ENCODE results near the gene COX19.

The COX19 gene

DNA sequence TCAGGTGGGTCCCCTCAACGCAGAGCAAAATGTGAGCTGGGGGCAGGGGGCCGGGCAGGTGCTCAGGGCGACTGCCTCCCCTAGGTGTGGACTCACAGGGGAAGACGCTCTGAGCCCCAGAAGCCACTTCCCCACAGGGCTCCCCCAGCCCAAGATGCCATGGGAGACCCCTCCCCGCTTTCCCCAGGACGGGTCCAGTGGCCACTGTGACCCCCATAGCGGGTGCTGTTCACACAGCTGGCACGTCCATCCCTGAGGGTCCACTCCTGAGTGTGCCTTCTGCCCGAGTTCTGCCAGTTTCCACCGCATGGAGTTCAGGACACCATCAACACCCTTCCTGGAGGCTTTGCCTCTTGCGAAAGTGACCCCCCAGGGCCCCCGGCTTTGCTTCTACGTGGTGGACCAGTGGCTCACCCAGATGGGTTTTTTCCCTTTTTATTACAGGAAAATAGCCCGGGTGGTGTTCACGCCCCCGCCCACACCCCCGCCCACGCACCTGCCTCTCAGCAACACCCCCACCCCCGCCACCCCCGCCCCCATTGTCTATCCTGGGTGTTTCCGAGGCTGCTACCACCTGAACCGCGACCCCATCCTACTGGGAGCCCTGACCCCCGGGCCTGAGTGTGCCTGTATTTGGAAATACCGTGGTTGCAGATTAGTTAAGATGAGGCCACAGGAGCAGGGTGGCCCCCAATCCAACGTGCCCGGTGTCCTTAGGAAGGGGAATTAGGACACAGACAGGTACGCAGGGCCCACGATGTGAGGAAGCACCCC, 52.8 kb downstream of the COX19 start:
- DNase-seq = no peak

DNA sequence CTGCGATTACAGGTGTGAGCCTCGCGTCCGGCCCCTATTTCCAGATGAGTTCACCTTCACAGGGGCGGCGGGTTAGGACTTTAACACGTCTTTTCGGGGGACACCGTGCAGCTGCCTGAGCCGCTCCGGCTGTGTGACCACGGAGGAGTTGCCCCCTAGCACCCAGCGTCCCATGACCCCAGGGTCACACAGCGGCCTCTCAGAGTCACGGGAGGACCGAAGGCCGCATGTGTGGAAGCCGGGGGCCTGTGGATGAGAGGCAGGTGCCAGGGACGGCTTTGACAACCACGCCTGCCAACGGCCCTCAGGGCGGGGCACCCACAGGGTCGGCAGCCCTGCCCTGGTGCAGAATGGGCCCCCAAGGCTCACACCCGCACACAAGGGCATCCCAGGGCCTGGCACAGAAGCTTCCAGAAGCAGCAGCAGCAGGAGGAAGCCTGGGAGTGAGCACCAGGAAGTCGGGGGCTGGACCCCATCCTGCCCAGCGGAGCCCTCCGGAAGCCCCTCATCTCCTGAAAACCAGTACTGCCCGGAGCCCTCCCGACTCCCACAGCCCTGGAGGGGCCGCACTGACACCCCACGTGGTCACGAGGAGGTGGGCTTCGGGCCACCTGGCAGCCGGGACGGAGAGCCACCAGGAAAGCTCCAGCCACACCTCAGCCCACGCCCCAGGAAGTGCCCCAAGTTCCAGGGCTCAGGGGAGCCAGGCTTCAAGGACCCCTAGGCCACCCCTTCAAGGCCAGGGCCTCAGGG, 53.6 kb downstream of the COX19 start:
- DNase-seq = no peak

DNA sequence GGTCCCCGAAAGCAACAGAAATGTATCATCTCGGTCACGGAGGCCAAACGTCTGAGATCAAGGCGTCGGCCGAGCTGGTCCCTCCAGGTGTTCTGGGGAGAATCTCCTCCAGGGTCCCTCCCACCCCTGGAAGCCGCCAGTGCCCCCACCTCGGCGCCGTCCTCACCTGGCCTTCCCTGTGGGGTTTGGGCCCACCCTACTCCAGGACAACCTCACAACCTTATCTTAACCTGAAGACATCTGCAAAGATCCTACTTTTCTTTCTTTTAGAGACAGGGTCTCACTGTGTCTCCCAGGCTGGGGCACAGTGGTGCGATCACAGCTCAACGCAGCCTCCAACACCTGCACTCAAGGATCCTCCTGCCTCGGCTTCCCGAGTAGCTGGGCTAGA, 54.3 kb downstream of the COX19 start:
- DNase-seq = no peak

- no peak for DNase-seq
Observed at GRCh38 chr7:920351-921070, 54.8 kb downstream of the COX19 start.

DNA sequence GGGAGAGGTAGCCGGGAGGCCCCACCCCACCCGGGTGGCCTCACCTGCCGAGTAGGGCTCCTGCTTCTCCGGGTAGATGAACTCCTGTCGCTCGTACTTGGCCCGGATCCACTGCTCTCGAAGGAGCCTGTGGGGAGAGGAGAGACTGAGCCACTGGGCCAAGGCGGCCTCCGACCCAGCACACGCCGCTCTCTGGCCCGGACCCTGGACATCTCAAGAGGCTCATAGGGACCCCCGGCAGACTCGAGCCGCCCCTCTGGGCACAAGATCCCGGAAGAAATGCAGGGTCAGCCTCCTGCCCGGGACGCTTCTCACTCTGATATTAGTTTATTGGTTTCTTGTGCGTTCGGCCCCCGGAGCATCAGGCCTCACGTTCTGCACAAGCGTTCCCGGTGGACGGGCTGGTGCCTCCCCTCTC, 55.4 kb downstream of the COX19 start:
- no peak for DNase-seq

GRCh38 chr7:919114-919442, 56.3 kb downstream of the COX19 start:
- DNase-seq = no peak

DNA sequence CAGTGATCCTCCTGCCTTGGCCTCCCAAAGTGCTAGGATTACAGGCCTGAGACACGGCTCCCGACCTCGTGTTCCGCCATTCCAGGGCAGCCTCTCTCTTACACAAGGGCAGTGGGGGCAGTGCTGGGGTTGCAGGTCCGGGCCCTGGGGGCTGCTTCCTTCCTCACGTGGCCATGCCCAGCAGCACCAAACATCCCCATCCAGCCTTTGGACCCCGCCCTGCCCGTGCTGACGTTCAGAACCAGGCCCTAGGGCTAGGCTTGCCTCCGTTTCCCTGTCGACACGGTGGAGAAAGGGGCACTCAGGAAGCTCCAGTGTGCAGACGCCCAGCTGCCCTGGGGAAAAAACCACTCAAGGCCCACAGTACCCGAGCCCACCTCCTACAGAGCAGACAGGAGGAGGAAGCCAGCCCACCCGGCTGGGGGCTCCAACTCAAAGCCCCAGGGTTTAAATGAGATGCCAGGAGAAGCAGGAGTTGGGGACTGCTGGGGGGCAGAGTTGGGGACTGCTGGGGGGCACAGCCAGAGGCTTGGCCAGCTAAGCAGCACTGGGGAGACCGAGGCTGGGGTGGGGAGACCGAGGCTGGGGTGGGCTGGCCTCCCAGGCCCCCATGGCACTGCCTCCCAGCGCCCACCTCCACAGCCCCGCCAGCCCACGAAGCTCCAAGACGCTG, 56.8 kb downstream of the COX19 start:
- no peak for DNase-seq

DNA sequence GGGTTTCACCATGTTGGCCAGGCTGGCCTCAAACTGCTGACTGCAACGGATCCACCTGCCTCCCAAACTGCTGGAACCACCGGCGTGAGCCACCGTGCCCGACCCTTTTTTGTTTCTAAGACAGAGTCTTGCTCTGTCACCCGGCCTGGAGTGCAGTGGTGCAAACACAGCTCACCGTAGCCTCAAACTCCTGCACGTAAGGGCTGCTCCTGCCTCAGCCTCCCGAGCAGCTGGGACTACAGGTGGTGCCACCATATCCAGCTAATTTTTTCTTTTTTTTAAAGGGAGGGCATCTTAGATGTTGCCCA, 57.3 kb downstream of the COX19 start:
- no peak for DNase-seq

GRCh38 chr7:917255-918117, 57.9 kb downstream of the COX19 start:
- no peak for DNase-seq

GRCh38 chr7:916291-916941, 58.9 kb downstream of the COX19 start:
- no peak for DNase-seq
